ENCODE data around the gene EMILIN3. TPM values are rescaled to one million over a fixed set of nuclear protein-coding genes. Genes with fewer than 3 reads are reported as not detected.

EMILIN3 gene
- total and polyA plus RNA-seq, 2 of the 4 experiments (the other 2 are of a cell fraction) = under 0.01 to 0.07 TPM

DNA sequence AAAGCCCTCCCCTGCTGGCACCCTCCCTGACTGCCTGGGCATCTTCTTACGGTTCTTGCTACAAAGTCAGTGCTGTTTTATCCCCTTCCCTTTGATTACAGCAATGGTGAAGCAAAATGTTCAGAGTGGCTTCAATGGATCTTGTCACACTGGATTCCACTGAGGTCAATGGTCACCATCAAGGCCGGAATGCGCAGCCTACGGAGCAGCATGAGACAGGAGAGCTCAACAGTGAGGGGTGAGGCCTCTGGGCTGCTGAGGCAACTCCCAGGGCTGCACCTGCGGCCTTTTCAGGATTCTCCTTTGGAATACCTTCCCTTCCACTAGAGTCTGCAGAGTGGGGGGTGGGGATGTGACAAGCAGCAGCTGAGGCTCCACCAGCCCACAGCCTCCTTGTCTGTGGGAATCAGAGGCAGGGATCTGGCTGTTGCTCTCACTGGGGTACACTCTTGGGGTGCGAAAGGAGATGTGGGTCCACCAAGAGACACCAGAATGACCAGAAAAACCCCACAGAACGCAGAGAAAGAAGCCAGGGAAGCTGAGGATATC is 40.4 kb upstream of the EMILIN3 start:
- DNase-seq = no peak
- CTCF ChIA-PET = no interaction called here
- no peak overlapping the region for H2BK120ac ChIP-seq (ENCODE audit: low read depth, low read length)
- no peak overlapping the region for H3K4ac ChIP-seq (ENCODE audit: low read depth, low read length)
- H3K23ac ChIP-seq (ENCODE audit: low read depth, low read length) = no peak overlapping the region
- no peak for TF ChIP-seq RCOR1 (IDR thresholded peaks at IDR 0.05; ENCODE audit: insufficient replicate concordance, low read length)
- no peak for TF ChIP-seq MAZ (IDR thresholded peaks at IDR 0.05; ENCODE audit: borderline replicate concordance, low read depth, low read length)
- no peak for TF ChIP-seq MAFK (IDR thresholded peaks at IDR 0.05; ENCODE audit: low read depth, low read length)
- TF ChIP-seq CEBPB (IDR thresholded peaks at IDR 0.05; ENCODE audit: low read depth, low read length) = no peak
- TF ChIP-seq RAD21 (IDR thresholded peaks at IDR 0.05; ENCODE audit: low read length) = no peak
- TF ChIP-seq, protein P1, sequence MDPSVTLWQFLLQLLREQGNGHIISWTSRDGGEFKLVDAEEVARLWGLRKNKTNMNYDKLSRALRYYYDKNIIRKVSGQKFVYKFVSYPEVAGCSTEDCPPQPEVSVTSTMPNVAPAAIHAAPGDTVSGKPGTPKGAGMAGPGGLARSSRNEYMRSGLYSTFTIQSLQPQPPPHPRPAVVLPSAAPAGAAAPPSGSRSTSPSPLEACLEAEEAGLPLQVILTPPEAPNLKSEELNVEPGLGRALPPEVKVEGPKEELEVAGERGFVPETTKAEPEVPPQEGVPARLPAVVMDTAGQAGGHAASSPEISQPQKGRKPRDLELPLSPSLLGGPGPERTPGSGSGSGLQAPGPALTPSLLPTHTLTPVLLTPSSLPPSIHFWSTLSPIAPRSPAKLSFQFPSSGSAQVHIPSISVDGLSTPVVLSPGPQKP (IDR thresholded peaks at IDR 0.05; ENCODE audit: borderline replicate concordance, low read depth, low read length) = no peak
- TF ChIP-seq FOS (IDR thresholded peaks at IDR 0.05; ENCODE audit: low read depth, low read length) = no peak
- no peak for TF ChIP-seq MXI1 (IDR thresholded peaks at IDR 0.05; ENCODE audit: borderline replicate concordance, low read depth, low read length)
- TF ChIP-seq RFX5 (IDR thresholded peaks at IDR 0.05; ENCODE audit: low read depth, low read length) = no peak
- TF ChIP-seq NFE2L2 (IDR thresholded peaks at IDR 0.05; ENCODE audit: low read depth, low read length) = no peak
- TF ChIP-seq CHD1 (IDR thresholded peaks at IDR 0.05; ENCODE audit: low read depth, low read length) = no peak
- no peak for TF ChIP-seq POLR2A (IDR thresholded peaks at IDR 0.05; ENCODE audit: low read depth, low read length)
- TF ChIP-seq, protein P2, sequence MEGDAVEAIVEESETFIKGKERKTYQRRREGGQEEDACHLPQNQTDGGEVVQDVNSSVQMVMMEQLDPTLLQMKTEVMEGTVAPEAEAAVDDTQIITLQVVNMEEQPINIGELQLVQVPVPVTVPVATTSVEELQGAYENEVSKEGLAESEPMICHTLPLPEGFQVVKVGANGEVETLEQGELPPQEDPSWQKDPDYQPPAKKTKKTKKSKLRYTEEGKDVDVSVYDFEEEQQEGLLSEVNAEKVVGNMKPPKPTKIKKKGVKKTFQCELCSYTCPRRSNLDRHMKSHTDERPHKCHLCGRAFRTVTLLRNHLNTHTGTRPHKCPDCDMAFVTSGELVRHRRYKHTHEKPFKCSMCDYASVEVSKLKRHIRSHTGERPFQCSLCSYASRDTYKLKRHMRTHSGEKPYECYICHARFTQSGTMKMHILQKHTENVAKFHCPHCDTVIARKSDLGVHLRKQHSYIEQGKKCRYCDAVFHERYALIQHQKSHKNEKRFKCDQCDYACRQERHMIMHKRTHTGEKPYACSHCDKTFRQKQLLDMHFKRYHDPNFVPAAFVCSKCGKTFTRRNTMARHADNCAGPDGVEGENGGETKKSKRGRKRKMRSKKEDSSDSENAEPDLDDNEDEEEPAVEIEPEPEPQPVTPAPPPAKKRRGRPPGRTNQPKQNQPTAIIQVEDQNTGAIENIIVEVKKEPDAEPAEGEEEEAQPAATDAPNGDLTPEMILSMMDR (conservative IDR thresholded peaks at IDR 0.05; ENCODE audit: low read depth, low read length) = no peak
- TF ChIP-seq, protein P3, sequence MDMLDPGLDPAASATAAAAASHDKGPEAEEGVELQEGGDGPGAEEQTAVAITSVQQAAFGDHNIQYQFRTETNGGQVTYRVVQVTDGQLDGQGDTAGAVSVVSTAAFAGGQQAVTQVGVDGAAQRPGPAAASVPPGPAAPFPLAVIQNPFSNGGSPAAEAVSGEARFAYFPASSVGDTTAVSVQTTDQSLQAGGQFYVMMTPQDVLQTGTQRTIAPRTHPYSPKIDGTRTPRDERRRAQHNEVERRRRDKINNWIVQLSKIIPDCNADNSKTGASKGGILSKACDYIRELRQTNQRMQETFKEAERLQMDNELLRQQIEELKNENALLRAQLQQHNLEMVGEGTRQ (IDR thresholded peaks at IDR 0.05; ENCODE audit: low read depth, low read length) = no peak
- TF ChIP-seq BHLHE40 (IDR thresholded peaks at IDR 0.05; ENCODE audit: low read depth, low read length) = no peak
- no peak overlapping the region for H4K5ac ChIP-seq (ENCODE audit: low read depth, low read length)
- H3K9ac ChIP-seq (ENCODE audit: low read depth, low read length) = no peak overlapping the region
- no peaks in the 10 kb centered on the region for H3K27me3 ChIP-seq (ENCODE audit: control insufficient read depth, insufficient read depth, low read length)
- H2AK9ac ChIP-seq (replicated peaks; ENCODE audit: low read depth, low read length, poor library complexity) = no peak overlapping the region
- no peak overlapping the region for H3K18ac ChIP-seq (ENCODE audit: low read depth, low read length)
- POLR2A ChIA-PET (ENCODE audit: unreplicated experiment) = no interaction called here
- H3K4me1 ChIP-seq (ENCODE audit: control insufficient read depth, insufficient read depth, low read length) = no peaks in the 10 kb centered on the region
- no peak overlapping the region for H2BK20ac ChIP-seq (ENCODE audit: low read depth, low read length)
- no CpG with 5 or more reads among the region's 7 CpGs for WGBS, 2 experiments (ENCODE audit: extremely low coverage in 2 of 2, insufficient read length in 1 of 2)
- dilution Hi-C loops (cut with HindIII; ENCODE audit: low sequenced_read_pairs, unreplicated experiment) = no loop called here
- H3K36me3 ChIP-seq (ENCODE audit: control insufficient read depth, insufficient read depth, low read length) = peaks cover 55% of the 10 kb centered on the region
- intact Hi-C loops (cut with micrococcal nuclease) = no loop called here
- no peak overlapping the region for H3K56ac ChIP-seq (ENCODE audit: extremely low read depth, insufficient read depth, low read length)
- no peak overlapping the region for H3K4me3 ChIP-seq (ENCODE audit: insufficient read depth, low read depth, low read length)
- no peak overlapping the region for H3K14ac ChIP-seq (replicated peaks; ENCODE audit: low read depth, low read length)
- BruUV-seq (replicated peaks) = no TSS peak
- H2BK15ac ChIP-seq (ENCODE audit: low read depth, low read length) = no peak overlapping the region
- no peak overlapping the region for H2AFZ ChIP-seq (replicated peaks; ENCODE audit: low read length, poor library complexity)
- H2AK5ac ChIP-seq (ENCODE audit: low read depth, low read length) = no peak overlapping the region
- H2BK5ac ChIP-seq (ENCODE audit: low read depth, low read length, poor library complexity, severe bottlenecking) = no peak overlapping the region
- peaks cover 3% of the 10 kb centered on the region; the same call in 1 of the 2 replicates for H3K9me1 ChIP-seq (ENCODE audit: insufficient read depth, low read length)
- H3K79me1 ChIP-seq (ENCODE audit: low read depth in 1 of 2, low read length in 2 of 2) = no peaks in the 10 kb centered on the region; a peak in 1 of 4 replicates
- in situ Hi-C loops (cut with MboI; ENCODE audit: low sequenced_read_pairs) = no loop called here
- H3K9me3 ChIP-seq (ENCODE audit: control insufficient read depth, insufficient read depth, low read length) = no peaks in the 10 kb centered on the region
- no peak overlapping the region for H4K91ac ChIP-seq (ENCODE audit: insufficient read depth, low read depth, low read length)
- no peaks in the 10 kb centered on the region; the same call in 1 of the 2 replicates for H4K20me1 ChIP-seq (ENCODE audit: insufficient read depth, low read length)
- no peak overlapping the region for H3K4me2 ChIP-seq (ENCODE audit: low read depth, low read length)
- no peak for ATAC-seq (ENCODE audit: low read depth)
- no peak overlapping the region for H3K27ac ChIP-seq (ENCODE audit: insufficient read depth, low read length)
- H4K8ac ChIP-seq (ENCODE audit: low read depth in 2 of 2, low read length in 2 of 2) = no peak overlapping the region

Data from IMR-90 (cell line).